ENCODE measurements around the gene PBX1.

GRCh38 chr1:164668491-164669400 is 109.8 kb downstream of the PBX1 start:
- TF ChIP-seq POLR2AphosphoS5 (IDR thresholded peaks at IDR 0.05) (no peak), POLR2A (IDR thresholded peaks at IDR 0.05) (no peak), CTCF (IDR thresholded peaks at IDR 0.05) (no peak)
